ENCODE results near the gene PHF21B.

PHF21B gene

DNA sequence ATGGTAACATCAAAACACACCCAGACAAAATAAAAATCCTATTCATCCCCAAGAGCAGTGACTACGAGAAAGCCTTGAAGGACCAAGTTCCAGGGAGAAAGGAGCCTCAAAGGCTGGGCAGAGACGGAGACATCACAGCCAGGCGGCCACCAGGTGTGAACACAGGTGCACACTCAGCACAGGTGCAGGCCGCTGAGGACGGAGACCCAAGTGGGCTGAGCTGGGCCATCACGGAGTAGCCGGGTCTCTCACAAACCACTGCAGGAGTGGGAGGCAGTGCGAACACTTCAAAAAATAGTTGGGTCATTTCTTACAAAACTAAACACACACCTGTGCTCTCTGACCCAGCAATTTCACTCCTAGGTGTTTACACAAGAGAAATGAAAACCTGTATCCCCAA, 72.6 kb downstream of the PHF21B start:
- H3K4me1 Mint-ChIP-seq (ENCODE audit: low read depth): peaks cover 3% of the 10 kb centered on the region
- no peaks in the 10 kb centered on the region for H3K36me3 Mint-ChIP-seq (ENCODE audit: low read depth)
- no peaks in the 10 kb centered on the region for H3K9me3 Mint-ChIP-seq
- H3K27ac Mint-ChIP-seq: no peak overlapping the region
- no peak overlapping the region for H3K4me3 Mint-ChIP-seq
- no peak for DNase-seq (ENCODE audit: low spot score)
- no peaks in the 10 kb centered on the region for H3K27me3 Mint-ChIP-seq (ENCODE audit: low read depth)

DNA sequence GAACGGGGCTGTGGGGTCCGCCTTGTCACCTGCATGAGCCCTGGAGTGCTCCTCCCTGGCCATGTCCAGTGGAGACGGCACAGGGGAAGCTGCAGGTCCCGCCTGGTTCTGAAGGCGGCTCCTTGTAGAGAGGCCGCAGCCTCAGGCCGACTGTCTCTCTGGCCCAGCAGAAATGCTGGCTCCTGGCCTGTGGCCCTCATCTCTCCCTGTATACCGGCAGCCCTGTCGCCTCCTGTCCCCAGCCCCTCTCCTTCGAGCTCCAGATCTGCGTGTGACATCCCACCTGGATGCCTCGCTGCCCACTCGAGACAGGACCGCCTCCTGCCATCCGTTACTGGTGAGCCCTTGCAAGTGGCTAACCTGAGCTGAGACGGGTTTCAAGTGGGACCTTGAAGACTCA, 73.6 kb downstream of the PHF21B start:
- Mint-ChIP-seq H3K27me3 (ENCODE audit: low read depth) (no peaks in the 10 kb centered on the region), H3K4me1 (ENCODE audit: low read depth) (peaks cover 3% of the 10 kb centered on the region), H3K36me3 (ENCODE audit: low read depth) (no peaks in the 10 kb centered on the region), H3K27ac (no peak overlapping the region), H3K9me3 (no peaks in the 10 kb centered on the region), H3K4me3 (no peak overlapping the region)
- DNase-seq (ENCODE audit: low spot score): no peak

- DNase-seq (ENCODE audit: low spot score): no peak
- Mint-ChIP-seq H3K36me3 (ENCODE audit: low read depth) (no peaks in the 10 kb centered on the region), H3K4me1 (ENCODE audit: low read depth) (peaks cover 3% of the 10 kb centered on the region), H3K9me3 (no peaks in the 10 kb centered on the region), H3K27me3 (ENCODE audit: low read depth) (no peaks in the 10 kb centered on the region), H3K4me3 (no peak overlapping the region), H3K27ac (no peak overlapping the region)
These were observed 74.1 kb downstream of the PHF21B start for GRCh38 chr22:44935724-44936123.

DNA sequence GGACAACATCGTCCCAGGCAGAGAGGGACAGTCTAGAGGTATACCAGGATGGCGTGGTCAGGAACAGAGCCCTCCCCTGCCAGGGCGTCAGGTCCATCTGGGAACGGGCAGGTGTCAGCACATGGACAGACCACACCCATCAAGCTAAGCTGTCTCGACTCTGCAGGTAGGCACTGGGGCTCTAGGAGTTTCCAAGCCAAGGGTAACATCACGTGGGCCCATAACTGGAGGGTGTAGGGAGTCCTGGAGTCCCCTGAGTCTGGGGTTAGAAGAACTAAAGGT, 75.4 kb downstream of the PHF21B start:
- Mint-ChIP-seq H3K4me1 (ENCODE audit: low read depth) (peaks cover 3% of the 10 kb centered on the region), H3K9me3 (no peaks in the 10 kb centered on the region), H3K27ac (no peak overlapping the region), H3K27me3 (ENCODE audit: low read depth) (no peaks in the 10 kb centered on the region), H3K36me3 (ENCODE audit: low read depth) (no peaks in the 10 kb centered on the region), H3K4me3 (no peak overlapping the region)
- DNase-seq (ENCODE audit: low spot score): no peak

- no peak overlapping the region for H3K4me3 Mint-ChIP-seq
- H3K27ac Mint-ChIP-seq: no peak overlapping the region
- no peaks in the 10 kb centered on the region for H3K27me3 Mint-ChIP-seq (ENCODE audit: low read depth)
These were observed 75.9 kb downstream of the PHF21B start for GRCh38 chr22:44933666-44934453.

GRCh38 chr22:44932493-44932892, 77.3 kb downstream of the PHF21B start:
- no peaks in the 10 kb centered on the region for H3K36me3 Mint-ChIP-seq (ENCODE audit: low read depth)

More at GRCh38 chr22:44933666-44934453, 75.9 kb downstream of the PHF21B start:
- no peak for DNase-seq (ENCODE audit: low spot score)
- H3K9me3 Mint-ChIP-seq: no peaks in the 10 kb centered on the region
- peaks cover 3% of the 10 kb centered on the region for H3K4me1 Mint-ChIP-seq (ENCODE audit: low read depth)
- no peaks in the 10 kb centered on the region for H3K36me3 Mint-ChIP-seq (ENCODE audit: low read depth)

DNA sequence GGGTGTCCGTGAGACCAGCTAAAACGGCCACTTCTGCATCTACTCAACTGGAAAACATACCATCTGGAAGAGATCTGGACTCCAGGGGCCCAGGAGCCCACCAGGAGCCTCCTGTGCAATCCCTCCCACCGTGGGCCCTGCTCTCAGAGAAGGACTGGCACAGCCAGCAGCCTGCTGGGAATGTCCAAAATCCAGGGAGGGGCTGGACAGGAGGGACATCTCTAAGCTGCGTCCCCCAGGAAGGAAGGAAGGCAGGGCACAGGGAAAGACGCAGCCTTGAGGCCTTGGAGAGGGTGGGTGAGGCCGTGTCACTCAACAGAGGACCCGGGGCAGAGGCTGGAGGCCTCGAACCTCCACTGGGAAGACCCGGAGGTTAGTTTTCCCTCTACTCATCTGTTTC, 78.0 kb downstream of the PHF21B start:
- no peak for DNase-seq (ENCODE audit: low spot score)
- Mint-ChIP-seq H3K4me3 (no peak overlapping the region), H3K9me3 (no peaks in the 10 kb centered on the region)

More at GRCh38 chr22:44932493-44932892, 77.3 kb downstream of the PHF21B start:
- Mint-ChIP-seq H3K9me3 (no peaks in the 10 kb centered on the region), H3K4me3 (no peak overlapping the region), H3K4me1 (ENCODE audit: low read depth) (peaks cover 3% of the 10 kb centered on the region), H3K27me3 (ENCODE audit: low read depth) (no peaks in the 10 kb centered on the region), H3K27ac (no peak overlapping the region)
- DNase-seq (ENCODE audit: low spot score): no peak

GRCh38 chr22:44931077-44931540, 78.7 kb downstream of the PHF21B start:
- Mint-ChIP-seq H3K9me3 (no peaks in the 10 kb centered on the region), H3K27me3 (ENCODE audit: low read depth) (no peaks in the 10 kb centered on the region), H3K4me3 (no peak overlapping the region), H3K27ac (no peak overlapping the region), H3K36me3 (ENCODE audit: low read depth) (no peaks in the 10 kb centered on the region), H3K4me1 (ENCODE audit: low read depth) (peaks cover 3% of the 10 kb centered on the region)
- no peak for DNase-seq (ENCODE audit: low spot score)

More for the DNA sequence above, 78.0 kb downstream of the PHF21B start:
- Mint-ChIP-seq H3K4me1 (ENCODE audit: low read depth) (peaks cover 3% of the 10 kb centered on the region), H3K36me3 (ENCODE audit: low read depth) (no peaks in the 10 kb centered on the region), H3K27ac (no peak overlapping the region), H3K27me3 (ENCODE audit: low read depth) (no peaks in the 10 kb centered on the region)

GRCh38 chr22:44930711-44931035, 79.1 kb downstream of the PHF21B start:
- Mint-ChIP-seq H3K27me3 (ENCODE audit: low read depth) (no peaks in the 10 kb centered on the region), H3K4me3 (no peak overlapping the region), H3K36me3 (ENCODE audit: low read depth) (no peaks in the 10 kb centered on the region), H3K4me1 (ENCODE audit: low read depth) (peaks cover 3% of the 10 kb centered on the region), H3K27ac (no peak overlapping the region), H3K9me3 (no peaks in the 10 kb centered on the region)
- DNase-seq (ENCODE audit: low spot score): no peak

- H3K27me3 Mint-ChIP-seq (ENCODE audit: low read depth): no peaks in the 10 kb centered on the region
These were observed 79.6 kb downstream of the PHF21B start for GRCh38 chr22:44930016-44930710.

DNA sequence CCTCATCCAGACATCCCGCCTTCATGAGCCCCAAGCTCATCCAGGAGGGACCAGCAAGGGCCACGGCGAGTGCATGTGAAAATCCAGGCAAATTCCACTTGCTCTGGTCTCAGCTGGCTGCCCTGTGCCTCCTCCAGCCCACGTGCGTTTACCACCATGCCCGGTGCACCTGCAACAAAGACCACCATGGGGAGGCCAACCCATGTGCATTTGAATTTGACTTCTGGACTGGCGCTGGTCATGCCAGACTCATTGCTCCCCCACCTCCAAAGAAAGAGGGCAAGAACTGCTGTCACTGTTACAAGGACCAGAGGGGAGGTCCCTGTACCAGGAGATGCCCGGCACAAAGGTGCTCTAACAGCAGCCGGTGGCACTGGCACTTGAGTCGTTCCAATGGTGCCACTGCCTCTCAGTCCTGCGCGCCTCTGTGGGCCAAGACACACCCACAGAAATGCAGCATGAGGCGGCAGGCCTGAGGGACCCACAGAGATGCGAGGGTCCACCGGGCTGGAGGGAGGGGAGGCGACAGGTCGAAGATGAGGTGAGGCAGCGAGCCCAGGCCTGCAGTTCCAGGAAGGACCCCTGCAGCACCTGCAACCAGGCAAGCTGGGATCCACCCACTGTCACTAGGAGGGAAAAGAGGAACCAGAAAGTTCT, 80.3 kb downstream of the PHF21B start:
- Mint-ChIP-seq H3K27me3 (ENCODE audit: low read depth) (no peaks in the 10 kb centered on the region), H3K27ac (no peak overlapping the region), H3K9me3 (no peaks in the 10 kb centered on the region), H3K4me3 (no peak overlapping the region), H3K4me1 (ENCODE audit: low read depth) (peaks cover 3% of the 10 kb centered on the region), H3K36me3 (ENCODE audit: low read depth) (no peaks in the 10 kb centered on the region)
- no peak for DNase-seq (ENCODE audit: low spot score)

More at GRCh38 chr22:44930016-44930710, 79.6 kb downstream of the PHF21B start:
- H3K4me3 Mint-ChIP-seq: no peak overlapping the region
- H3K27ac Mint-ChIP-seq: no peak overlapping the region
- peaks cover 3% of the 10 kb centered on the region for H3K4me1 Mint-ChIP-seq (ENCODE audit: low read depth)
- no peak for DNase-seq (ENCODE audit: low spot score)
- H3K36me3 Mint-ChIP-seq (ENCODE audit: low read depth): no peaks in the 10 kb centered on the region
- no peaks in the 10 kb centered on the region for H3K9me3 Mint-ChIP-seq

GRCh38 chr22:44928711-44929358, 81.0 kb downstream of the PHF21B start:
- Mint-ChIP-seq H3K36me3 (ENCODE audit: low read depth) (no peaks in the 10 kb centered on the region), H3K27ac (no peak overlapping the region), H3K27me3 (ENCODE audit: low read depth) (no peaks in the 10 kb centered on the region), H3K4me1 (ENCODE audit: low read depth) (peaks cover 3% of the 10 kb centered on the region), H3K4me3 (no peak overlapping the region), H3K9me3 (no peaks in the 10 kb centered on the region)
- DNase-seq (ENCODE audit: low spot score): no peak

GRCh38 chr22:44928136-44928463, 81.7 kb downstream of the PHF21B start:
- Mint-ChIP-seq H3K36me3 (ENCODE audit: low read depth) (no peaks in the 10 kb centered on the region), H3K4me1 (ENCODE audit: low read depth) (no peaks in the 10 kb centered on the region), H3K9me3 (no peaks in the 10 kb centered on the region), H3K27me3 (ENCODE audit: low read depth) (peaks cover 4% of the 10 kb centered on the region), H3K4me3 (no peak overlapping the region), H3K27ac (no peak overlapping the region)
- no peak for DNase-seq (ENCODE audit: low spot score)

Measured in T-helper 2 cell treated with Interferon-gamma antibody and Interleukin-4, amounts not matched to agents 5 μg/mL and 100 μg/mL, for 36 hours (primary cell).